Activated CD4-positive, CD25-positive, alpha-beta regulatory T cell treated with anti-CD3 and anti-CD28 coated beads, Interleukin-2, amount 50 U/mL, for 24 hours (primary cell): ENCODE results near the gene RFESD.
"Not testable (repeated sequence)": the region's sequence is repeated elsewhere in the genome, so short reads cannot be mapped to it uniquely, and the experiment has no call there.

Source experiments
- ATAC-seq, 2 donors: fragments of 150-1000 bp; cut with Tn5 transposase; one replicate each; pipeline ENCODE4 v1.10.0; 2021; ENCODE audit warnings: mild to moderate bottlenecking in 1 of 2, moderate library complexity in 1 of 2

The RFESD gene

DNA sequence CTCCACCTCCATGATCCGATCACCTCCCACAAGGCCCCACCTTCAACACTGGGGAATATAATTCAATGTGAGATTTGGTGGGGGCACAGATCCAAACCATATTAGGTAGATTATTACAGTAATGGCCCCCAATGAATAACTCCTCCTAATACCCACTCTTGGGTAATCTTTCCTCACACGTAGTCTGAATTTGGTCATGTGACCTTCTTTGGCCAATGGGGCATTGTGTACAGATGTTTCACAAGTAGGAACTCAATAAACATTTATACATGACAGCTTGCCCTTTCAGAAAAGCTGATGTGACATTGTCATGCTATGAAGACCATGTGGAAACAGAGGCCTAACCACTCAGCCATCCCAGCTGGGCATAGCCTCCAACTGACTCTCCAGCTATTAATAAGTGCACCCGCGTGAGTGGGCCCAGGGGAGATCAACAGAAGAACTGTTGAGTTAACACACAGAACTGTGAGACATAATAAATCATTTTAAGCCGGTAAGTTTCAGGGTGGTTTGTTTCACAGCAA is 16.1 kb upstream of the RFESD start:
- ATAC-seq: no peak

DNA sequence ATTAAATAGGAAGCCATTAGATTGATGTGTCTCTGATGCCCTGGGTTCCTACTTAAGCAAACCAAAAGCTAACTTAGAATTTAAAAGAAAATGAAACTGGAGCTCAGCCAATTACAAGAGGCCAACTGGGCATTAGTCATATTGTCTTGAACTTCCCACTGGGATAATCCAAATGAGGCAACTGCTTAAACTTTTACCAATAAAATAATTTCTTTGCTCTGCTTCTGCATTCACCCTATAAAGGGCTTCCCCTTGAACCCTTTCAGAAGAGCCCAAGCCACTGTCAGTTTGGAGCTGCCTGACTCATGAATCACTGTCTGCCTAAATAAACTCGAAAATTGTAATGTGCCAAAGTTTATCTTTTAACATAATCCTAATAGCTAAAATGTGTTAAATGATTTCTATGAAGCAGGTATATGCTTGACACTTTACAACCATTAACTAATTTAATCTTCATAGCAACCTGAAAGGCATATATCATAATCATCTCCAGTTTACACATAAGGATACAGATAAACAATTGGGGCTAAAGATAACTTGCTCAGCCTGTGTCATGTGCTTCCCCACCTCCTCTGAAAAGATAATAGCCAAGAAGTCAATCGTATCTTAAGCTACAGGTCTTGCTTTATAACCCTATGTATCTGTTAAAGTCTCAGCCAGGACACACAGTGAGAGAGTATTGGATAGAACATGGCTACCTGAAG is 15.2 kb upstream of the RFESD start:
- no peak for ATAC-seq

DNA sequence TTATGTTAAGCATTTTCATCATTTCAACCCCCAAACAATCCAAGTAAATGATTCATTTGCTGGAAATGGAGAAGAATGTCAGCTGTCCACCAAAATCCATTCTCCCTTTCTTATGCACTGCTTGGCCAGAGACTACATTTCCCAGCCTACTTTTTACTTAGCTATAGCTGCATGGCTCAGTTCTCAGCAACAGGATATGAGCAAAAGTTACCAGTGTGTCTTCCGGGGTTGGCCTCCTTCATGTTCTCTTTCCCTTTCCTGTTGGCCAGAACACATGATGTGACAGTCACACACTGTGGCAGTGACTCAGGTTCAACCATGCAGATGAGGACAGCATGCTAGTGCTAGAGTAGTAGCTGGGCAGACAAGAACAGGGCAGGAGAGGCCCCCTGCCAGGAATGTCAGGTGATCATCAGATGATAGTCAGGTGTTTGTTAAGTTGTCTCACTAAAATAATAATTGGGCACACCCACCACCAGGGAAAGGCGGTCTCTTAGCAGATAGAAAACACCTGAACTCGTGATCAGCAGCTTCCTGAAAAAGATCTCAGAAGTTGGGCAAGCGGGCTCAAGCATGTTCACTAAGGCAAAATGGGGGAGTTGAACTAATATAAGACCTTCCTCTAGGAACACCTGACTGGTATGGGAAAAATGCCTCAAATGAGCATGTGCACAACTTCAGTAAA is 14.4 kb upstream of the RFESD start:
- peak; percentile 99 to 100 for ATAC-seq

DNA sequence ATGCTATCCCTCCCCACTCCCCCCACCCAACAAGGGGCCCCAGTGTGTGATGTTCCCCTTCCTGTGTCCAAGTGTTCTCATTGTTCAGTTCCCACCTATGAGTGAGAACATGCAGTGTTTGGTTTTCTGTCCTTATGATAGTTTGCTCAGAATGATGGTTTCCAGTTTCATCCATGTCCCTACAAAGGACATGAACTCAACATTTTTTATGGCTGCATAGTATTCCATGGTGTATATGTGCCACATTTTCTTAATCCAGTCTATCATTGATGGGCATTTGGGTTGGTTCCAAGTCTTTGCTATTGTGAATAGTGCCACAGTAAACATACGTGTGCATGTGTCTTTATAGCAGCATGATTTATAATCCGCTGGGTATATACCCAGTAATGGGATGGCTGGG is 13.6 kb upstream of the RFESD start:
- ATAC-seq: not testable (repeated sequence)

DNA sequence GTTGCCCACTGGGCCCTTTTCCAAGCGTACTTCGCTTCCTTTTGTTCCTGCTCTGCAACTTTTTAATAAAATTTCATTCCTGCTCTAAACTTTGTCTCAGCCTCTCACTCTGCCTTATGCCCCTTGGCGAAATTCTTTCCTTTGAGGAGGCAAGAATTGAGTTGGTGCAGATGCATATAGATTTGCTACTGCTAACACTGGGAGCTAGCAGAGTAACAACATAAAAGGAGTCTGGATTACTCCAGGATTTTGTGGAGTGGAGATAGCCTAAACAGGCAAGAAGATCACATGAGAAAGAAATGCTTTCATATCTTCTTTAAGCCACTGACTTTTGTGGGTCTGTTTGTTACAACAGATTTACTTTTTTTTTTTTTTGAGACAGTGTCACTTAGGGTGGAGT is 12.9 kb upstream of the RFESD start:
- no peak for ATAC-seq

DNA sequence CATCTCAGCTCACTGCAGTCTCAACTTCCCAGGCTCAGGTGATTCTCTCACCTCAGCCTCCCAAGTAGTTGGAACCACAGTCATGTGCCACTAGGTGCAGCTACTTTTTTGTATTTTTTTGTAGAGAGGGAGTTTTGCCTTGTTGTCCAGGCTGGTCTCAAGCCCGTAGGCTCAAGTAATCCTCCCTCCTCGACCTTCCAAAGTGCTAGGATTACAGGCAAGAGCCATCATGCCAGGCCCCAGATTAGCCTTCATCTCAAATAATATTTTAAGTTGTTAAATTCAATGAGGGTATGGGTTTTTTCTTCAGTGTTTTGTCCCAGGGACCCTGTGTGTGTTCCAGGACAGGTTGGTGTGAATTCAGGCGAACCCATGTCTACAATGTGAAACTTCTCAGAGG is 12.5 kb upstream of the RFESD start:
- no peak for ATAC-seq

DNA sequence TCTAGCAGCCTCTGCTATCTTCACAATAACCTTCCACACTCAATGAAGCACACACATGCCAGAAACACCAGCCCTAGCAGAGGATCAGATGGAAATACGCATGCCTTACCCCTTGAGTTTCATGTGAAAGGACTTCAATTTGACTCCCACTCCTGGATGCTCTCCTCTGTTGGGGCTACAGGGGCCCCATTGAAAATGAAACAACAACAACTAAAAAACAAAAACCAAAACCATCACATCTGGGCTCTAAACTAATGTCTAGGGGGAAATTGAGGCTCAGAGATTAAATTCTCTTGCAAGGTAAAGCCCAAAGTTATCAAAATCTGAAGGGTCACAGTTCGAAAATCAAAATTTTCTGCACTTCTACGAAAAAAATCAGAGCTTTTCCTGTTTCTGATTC is 7.9 kb upstream of the RFESD start:
- ATAC-seq: no peak

DNA sequence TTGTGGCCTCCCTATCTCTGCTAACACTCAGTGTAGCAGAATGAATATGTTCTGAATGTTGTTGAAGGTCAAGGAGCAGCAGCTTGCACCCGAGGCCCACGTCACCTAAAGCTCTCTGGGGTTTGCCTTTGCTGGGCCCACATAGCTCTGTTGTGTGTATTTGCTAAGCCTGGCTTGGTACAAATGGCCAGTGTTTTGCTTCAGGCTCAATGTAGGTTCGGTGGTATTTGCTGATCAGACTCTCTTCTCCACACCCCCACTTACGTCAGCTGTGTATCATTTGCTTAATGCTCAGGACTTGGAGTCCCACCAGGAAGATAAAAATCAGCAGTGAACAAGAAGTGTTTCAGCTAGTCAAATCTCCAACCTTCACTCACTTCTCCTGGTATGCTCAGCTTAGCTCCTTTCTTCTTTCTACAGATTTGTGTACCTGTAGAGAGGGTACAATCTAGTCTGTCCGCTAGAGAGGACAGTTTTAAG is 4.8 kb upstream of the RFESD start:
- ATAC-seq: no peak

DNA sequence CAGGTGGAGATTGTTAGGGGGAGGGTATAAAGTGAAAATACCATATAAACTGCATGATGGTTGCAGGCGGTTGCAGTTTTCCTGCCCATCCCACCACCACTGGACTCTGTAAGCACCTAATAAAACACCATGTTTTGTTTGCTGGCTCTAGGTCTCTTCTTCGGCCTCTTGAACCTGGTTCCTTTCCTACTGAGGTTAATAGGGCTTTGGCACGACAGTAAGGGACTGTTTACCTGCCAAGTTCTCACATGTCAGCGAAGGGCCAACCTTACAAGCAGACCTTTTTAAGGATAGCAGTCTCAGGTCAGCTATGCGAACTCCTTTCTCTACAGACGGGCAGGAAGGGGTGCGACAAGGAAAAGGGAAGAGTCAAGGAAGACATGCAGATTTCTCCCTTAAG is 3.4 kb upstream of the RFESD start:
- ATAC-seq: no peak

DNA sequence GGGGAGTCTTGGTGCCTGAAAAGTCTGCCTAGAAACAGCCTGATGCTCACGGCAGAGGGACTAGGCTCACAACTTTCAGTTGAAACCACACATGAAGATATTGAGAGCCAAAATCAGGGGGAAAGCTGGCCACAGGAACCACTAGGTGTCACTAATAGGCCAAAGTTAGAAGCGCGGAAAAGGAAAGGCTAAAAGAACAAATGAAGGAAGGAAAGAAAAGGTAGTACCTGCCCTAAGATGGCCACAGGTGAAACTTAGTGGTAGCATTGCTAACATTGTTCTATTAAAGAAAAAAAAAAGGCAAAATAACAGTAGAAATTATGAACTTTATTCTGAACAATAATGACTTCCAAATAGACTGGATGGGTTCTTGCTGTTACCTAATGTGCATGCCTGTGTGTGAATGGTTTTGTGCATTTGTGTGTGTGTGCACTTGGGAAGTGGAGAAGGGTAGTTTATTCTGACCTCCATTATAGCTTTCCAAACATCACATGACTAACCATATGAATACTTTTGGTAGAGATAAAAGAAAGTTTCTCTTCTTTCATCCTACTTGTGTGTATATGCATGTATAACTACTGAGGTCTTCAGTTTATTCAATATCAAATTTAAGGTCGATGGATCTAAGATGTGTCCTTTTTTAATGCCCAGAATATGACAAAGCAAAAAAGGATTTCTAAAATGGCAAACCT is 2.1 kb upstream of the RFESD start:
- no peak for ATAC-seq

DNA sequence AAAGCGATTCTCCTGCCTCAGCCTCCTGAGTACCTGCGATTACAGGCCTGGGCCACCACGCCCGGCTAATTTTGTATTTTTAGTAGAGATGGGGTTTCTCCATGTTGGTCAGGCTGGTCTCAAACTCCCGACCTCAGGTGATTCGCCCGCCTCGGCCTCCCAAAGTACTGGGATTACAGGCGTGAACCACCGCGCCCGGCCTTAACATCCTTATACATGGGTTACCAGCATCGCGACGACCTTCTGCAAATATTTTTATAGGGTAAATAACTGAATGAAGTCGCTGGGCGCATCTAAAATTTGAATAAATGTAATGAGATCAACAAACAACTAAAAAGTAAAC is 380 bp upstream of the RFESD start:
- not testable (repeated sequence) for ATAC-seq

DNA sequence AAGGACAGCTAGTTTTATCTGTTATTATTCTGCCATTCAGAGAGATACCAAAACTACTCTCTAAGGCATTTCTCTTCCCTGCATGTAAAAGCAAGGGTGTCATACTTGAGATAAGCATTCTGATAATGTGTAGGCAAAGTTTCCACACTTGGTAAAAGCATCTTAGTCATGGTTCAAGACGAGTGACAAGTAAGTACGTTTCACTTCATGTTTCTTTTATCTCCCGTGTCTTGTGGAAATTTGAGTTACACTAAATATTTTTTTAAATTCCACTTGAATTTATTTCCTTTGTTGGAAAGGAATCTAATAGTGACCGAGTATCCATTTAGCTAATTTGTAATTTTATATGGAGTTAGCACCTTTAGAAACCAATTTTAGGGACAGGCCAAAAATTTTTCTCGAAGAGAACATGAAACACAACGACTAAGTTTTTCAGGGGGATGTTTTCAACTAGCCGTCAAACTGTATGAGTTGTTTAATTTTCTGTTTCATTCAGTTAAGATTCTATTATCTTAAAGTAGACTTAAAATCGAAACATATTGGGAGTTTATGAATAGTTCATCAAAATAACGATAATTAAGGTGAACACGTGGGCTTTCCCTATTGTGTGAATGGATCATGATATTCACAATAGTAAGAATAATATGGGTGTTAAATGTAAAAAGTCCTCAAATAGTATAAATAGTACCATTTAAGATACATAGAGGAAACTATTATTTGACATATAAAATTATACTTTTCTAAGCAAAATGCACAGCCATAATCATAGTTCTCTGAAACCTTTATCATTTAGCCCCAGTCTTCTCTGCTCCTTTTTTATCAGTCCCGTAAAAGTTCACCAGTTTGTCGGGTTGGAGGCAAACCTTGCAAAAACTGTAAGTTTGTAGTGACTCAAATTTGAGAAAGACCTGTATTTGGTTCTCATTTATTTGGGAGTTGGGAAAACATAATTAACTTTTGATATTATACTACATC is 1.6 kb downstream of the RFESD start:
- peak; percentile 61 to 62 for ATAC-seq

DNA sequence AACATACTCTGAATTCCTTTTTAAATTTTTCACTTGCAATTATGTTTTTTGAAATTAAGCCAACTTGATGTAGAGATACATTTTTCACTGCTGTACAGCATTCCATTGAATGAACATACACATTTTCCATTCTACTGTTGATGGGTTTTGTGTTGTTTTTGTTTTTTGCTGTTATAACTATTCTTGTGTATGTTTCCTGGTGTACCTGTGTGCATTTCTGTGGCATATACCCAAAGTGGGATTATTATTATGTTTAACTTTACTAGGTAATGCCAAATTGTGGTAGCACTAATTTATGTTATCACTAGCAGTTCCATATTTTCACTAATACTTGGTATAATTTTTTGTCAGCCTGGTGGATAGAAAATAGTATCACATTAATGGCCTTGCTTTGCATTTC is 2.7 kb downstream of the RFESD start:
- ATAC-seq: no peak

DNA sequence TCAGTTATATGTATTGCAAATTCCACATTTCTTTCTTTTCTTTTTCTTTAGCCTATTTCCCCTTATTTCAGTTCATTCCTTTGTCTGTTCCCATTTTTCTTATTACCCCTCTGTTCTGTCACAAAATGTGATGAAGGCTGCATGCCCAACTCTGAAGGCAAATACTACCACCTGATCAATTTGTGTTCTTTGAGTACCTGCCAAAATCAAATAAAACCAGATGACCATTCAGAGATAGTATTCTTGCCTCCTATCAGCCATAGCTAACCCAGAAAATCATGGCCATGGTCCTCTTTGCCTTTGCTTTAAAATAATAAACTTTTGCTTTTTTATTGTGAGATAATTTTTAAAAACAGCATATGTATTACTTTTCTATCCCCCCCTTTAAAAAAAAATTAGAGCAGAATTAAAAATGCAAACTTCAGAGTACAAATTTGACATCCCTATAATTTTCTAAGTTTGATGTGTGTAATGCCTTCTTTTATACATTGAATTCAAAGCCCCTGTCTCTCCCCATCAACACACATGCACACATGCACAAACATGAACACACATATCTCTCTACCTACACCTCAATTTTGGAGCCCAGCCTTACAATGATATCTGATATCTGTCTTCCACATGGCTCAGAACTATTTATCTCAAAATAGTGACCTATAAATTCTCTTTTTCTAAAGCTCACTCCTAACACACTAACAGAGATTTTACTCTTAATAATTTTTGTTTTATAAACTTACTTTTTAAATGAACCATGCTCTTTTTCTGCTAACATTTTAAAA is 3.5 kb downstream of the RFESD start:
- no peak for ATAC-seq

DNA sequence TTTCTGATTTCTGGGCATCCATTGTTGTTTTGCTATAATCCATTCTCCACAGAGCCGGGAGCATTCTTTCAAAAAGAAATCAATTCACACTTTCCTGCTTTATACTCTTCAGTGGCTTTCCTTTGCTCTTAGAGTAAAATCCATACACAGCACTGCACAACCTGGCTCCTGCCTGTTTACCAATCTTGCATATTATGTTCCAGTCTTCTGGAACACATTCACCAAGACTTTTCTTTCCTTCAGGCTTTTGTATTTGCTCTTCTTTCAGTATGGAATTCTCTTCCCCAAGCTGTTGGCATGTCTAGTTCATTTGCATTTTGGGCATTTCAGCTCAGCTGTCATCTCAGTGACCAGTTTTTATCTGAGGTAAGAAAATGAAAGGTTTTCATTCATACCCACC is 6.3 kb downstream of the RFESD start:
- ATAC-seq: no peak

DNA sequence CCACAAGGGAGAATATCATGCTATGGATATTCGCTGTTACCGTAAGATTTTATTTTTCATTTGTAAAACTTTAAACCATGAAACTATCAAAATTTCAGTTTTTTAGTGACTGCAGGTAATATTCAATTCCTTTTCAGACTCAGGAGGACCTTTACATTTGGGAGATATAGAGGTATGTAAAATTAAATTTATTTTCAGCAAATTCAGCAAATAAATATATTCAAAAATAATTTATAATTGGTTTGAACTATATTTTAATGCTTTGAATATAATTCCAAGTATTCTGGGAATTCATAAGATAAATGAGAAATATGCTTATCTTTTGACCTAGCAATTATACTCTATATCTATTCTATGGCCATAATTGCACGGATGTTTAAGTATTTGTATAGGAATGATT is 7.6 kb downstream of the RFESD start:
- ATAC-seq: no peak

DNA sequence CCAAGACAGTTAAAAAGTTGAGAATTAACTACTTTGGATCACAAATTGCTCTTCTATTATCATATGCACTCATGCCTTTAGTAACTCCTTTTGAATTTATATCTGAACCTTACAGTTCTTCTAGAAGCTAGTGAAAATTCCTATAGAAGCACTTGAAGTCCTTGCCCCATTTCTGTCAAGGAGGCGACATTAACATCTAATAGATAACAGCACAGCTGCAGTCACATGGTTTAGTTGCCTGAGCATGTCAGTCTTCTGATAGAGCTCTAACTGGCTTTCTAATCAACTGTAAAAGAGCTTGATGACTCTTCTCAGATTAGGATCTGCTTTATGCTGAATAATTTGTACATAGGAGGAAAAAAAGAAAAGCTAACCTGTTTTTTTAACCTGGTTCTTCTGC is 9.0 kb downstream of the RFESD start:
- ATAC-seq: no peak

DNA sequence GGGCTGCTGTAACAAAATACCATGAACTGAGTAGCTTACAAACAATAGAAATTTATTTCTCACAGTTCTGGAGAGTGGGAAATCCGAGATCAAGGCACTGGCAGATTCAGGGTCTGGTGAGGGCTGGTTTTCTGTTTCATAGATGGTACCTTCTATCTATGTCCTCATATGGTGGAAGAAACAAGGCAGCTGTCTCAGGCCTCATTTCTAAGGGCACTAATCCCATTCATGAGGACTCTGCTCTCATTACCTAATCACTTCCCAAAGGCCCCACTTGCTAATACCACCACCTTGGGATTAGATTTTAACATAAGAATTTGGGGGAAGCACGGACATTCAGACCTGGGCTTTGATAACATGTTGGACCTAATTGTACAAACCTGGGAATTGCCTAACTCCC is 13.5 kb downstream of the RFESD start:
- no peak for ATAC-seq

DNA sequence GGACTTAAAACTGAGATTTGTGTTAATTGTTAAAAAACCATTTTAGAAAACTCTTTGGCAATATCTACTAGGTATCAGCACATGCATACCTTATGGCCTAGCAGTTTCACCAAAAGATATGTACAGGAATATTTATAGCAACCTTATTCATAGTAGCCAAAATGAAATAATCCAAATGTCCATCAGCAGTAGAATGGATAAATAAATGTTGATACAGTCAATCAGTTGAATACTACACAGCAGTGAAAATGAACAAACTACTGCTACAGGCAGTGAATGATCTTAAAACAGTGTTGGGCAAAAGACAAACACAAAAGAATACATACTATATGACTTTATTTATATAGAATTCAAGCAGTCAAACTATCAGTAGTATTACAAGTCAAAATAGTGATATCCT is 16.4 kb downstream of the RFESD start:
- ATAC-seq: no peak

DNA sequence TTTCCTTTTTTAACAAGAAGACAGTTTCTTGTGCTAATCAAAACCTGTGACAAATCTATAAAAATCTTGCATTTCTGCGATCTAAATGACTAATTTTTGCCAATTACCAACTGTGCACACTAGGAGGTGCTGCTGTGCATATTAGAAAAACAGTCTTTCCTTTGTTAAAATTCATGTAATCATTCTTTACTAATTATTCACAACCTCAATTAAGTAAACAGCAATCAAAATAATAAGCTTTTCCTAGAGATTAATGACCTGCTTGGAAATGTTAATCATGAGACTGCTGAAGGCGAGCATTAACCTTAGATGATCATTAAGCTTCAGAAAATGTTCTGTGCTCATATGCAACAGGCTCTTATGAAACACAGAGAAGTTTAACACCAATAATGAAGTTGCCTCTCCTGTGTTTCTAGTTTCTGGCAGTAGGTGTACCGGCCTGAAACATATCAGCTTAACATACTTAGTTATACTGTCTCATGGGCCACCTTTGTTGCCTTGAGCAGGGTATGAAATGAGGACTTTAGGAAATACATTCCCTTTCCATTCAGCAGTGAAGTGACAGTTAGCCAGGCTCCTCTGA is 17.7 kb downstream of the RFESD start:
- ATAC-seq: no peak

DNA sequence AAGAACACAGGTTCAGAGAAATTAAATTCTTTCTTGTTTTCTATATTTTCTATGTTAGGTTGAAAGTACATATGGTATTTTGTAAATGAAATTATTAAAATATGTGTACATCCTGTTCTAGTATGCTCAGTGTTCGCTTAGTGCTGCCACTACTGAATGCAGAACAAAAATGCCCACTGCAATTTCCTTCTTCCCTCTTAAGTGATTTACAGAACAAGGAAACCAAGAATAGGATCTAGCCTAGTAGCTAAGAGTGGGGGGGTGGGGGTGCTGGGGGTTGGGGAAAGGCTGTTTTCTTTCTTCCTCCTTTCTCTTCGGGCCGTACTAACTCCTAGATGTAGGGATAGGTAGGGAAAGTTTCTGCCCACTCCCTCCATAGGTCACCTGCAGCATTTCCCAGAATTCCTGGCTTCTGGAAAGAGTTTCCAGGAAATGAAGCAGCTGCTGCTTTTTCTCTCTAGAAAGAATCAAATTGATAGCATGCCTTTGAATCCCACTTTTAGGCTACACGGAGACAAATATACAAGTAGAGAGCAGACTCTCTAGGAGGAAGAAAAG is 20.6 kb downstream of the RFESD start:
- ATAC-seq: no peak
